Brain microvascular endothelial cell (primary cell): Measurements from ENCODE around the gene DNAL1.

Experiments used
- DNase-seq: peaks from one replicate; pipeline ENCODE4 v3.0.0-alpha.2; 2020
- H3K27ac ChIP-seq: fragments of 250-450 bp; sonication (Bioruptor Pico); 2 replicates; pipeline ENCODE4 v1.5.1; 2020; ENCODE audit warnings: mild to moderate bottlenecking, moderate library complexity
- H3K27me3 ChIP-seq: fragments of 250-450 bp; sonication (Bioruptor Pico); replicated peaks from 2 replicates; pipeline ENCODE4 v1.5.1; 2020; ENCODE audit warnings: mild to moderate bottlenecking
- H3K36me3 ChIP-seq: fragments of 250-450 bp; sonication (Bioruptor Pico); replicated peaks from 2 replicates; pipeline ENCODE4 v1.5.1; 2020; ENCODE audit warnings: mild to moderate bottlenecking
- H3K4me3 ChIP-seq: 2 replicates; pipeline ENCODE4 v1.5.1; 2011; ENCODE audit warnings: low read depth, mild to moderate bottlenecking, control low read depth, low read length, moderate library complexity
- CTCF ChIP-seq: IDR thresholded peaks from 2 replicates; pipeline ENCODE4 v1.5.1; 2011; ENCODE audit warnings: low read depth, mild to moderate bottlenecking, moderate library complexity, low read length, control low read depth, inconsistent platforms; ENCODE audit errors: missing control alignments
- in situ Hi-C: cut with HindIII; loops from 2 replicates; pipeline ENCODE4 v1.10.0; 2017; ENCODE audit warnings: low sequenced_read_pairs, low pct_ligation_motif_present

Gene DNAL1

GRCh38 chr14:73724696-73725095, 79.9 kb downstream of the DNAL1 start:
- Histone ChIP-seq H3K4me3 (no peak overlapping the region), H3K36me3 (peaks cover 64% of the 10 kb centered on the region), H3K27ac (peak overlapping the region; percentile 81), H3K27me3 (no peaks in the 10 kb centered on the region)
- DNase-seq: no peak
- TF ChIP-seq CTCF: no peak
- in situ Hi-C loops: no loop called here

GRCh38 chr14:73725116-73726024, 80.6 kb downstream of the DNAL1 start:
- in situ Hi-C loops: no loop called here
- TF ChIP-seq CTCF: no peak

DNA sequence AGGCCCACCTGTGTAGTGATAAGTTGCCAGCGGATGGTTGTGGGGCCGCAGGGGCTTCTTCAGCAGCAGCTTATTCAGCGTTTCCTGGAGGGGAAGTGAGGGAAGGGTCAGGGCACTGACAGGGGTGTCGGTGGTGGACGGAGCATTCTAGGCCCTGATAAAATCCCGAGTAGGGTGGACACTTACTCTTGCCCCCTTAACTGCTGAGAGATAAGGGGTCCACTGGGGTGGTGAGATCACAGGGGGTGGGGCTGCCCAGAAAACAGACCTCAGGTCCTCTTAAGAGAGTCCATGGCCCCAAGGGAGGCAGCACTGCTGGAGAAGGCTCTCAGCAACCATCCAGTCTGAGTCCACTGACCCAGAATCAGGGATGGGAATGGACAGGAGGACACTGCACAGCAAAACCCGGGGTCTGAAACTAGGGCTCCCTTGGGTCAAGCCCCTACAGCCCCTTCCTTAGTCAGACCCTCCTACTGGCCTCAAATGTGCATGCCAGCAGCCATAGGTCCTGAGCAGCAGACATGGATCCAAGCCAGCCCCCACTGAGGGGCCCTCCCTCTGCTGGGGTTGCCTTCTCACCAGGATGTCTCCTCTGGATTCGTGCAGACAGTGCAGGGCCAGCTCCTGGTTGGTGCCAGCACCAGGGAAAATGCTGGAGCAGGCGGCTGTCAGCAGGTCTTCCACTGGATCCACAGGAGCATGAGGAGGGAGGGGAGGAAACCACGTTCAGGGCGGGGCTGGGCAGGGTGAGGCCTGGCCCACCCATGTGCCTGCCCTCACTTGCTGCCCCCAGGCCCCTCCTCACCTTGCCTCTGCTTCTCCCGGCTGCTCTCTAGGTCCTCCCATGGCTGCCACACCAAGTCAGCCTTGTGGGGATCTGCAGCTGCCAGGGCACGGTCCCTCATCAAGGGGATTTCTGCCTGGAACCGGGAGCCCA, 81.5 kb downstream of the DNAL1 start:
- peak overlapping the region; percentile 81 for H3K27ac ChIP-seq
- no peak for DNase-seq
- peaks cover 62% of the 10 kb centered on the region for H3K36me3 ChIP-seq
- H3K27me3 ChIP-seq: no peaks in the 10 kb centered on the region
- no peak for TF ChIP-seq CTCF
- in situ Hi-C loops: no loop called here
- no peak overlapping the region for H3K4me3 ChIP-seq

More at GRCh38 chr14:73725116-73726024, 80.6 kb downstream of the DNAL1 start:
- Histone ChIP-seq H3K27ac (peak overlapping the region; percentile 81), H3K36me3 (peaks cover 65% of the 10 kb centered on the region), H3K4me3 (no peak overlapping the region), H3K27me3 (no peaks in the 10 kb centered on the region)
- peak; percentile 56 for DNase-seq

DNA sequence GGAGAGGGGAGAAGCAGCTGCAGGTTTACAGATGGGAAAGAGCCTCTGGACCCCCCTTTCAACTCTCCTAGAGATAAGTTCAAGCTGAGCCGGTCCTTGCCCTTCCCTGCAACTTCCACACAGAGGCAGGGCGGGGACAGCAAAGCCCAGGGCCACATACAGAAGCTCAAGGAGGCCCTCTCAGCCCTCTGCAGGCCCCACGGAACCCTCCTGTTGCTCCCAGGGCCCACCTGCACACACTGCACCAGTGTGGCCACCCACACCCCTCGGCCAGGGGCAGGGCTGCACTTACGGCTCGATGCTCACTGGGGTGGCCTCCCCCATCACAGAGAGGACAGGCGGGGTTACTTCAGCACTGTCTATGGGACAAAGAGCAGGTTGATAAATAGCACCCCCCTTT, 82.4 kb downstream of the DNAL1 start:
- no peak for DNase-seq
- Histone ChIP-seq H3K27me3 (no peaks in the 10 kb centered on the region), H3K36me3 (peaks cover 57% of the 10 kb centered on the region), H3K27ac (no peak overlapping the region), H3K4me3 (no peak overlapping the region)
- no peak for TF ChIP-seq CTCF
- in situ Hi-C loops: no loop called here

DNA sequence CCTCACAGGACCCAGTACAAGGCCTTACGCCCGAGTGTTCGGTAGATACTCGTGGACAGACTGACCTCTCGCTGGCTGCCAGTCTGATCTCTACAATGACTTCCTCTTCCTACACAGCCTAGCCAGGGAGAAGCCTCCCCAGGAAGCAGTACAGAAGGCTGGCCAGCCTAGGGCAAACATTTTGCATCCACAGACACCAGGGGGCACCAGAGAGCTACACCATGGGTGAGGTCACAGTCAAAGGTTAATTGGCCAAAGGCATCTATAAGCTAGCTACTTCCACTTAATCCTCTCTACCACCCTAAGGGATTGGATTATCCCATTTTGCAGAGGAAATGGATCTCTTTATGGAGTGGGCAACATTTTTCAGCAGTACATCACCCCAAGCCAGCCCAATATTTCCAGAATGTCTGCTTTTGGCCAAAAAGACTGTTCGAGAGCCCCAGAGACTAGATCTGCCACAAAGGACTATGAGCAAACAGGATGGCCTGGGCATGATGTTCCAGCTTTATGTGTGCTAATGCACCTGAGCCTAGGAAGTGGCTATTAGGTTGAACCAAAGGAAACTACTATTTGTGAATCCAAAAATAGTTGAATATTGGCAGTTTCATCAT, 84.0 kb downstream of the DNAL1 start:
- in situ Hi-C loops: no loop called here
- TF ChIP-seq CTCF: peak; percentile 94
- Histone ChIP-seq H3K27me3 (no peaks in the 10 kb centered on the region), H3K36me3 (peaks cover 53% of the 10 kb centered on the region), H3K27ac (peak overlapping the region; percentile 37), H3K4me3 (no peak overlapping the region)
- peak; percentile 63 for DNase-seq
